HFFc6 (cell line): ENCODE data around the gene ARHGAP26. TPM values are rescaled to one million over a fixed set of nuclear protein-coding genes. Genes with fewer than 3 reads are reported as not detected.

Source experiments
- DNase-seq: peaks from one replicate; pipeline ENCODE4 v3.0.0-alpha.2; 2018
- H3K27ac Mint-ChIP-seq: 2 replicates; pipeline ENCODE4 v1.8.0; 2020; ENCODE audit warnings: mild to moderate bottlenecking, mixed read lengths
- H3K27me3 Mint-ChIP-seq: 2 replicates; pipeline ENCODE4 v1.8.0; 2021; ENCODE audit warnings: mild to moderate bottlenecking, moderate library complexity, mixed read lengths; ENCODE audit not compliant: insufficient read depth
- H3K36me3 Mint-ChIP-seq: 2 replicates; pipeline ENCODE4 v1.8.0; 2021; ENCODE audit warnings: low read depth, mixed read lengths
- H3K4me1 Mint-ChIP-seq: 2 replicates; pipeline ENCODE4 v1.8.0; 2020; ENCODE audit warnings: low read depth, mixed read lengths
- H3K4me3 Mint-ChIP-seq: 2 replicates; pipeline ENCODE4 v1.8.0; 2020; ENCODE audit warnings: mild to moderate bottlenecking, moderate library complexity, mixed read lengths
- H3K9me3 Mint-ChIP-seq: 2 replicates; pipeline ENCODE4 v1.8.0; 2020; ENCODE audit warnings: mild to moderate bottlenecking, mixed read lengths
- CTCF ChIP-seq: fragments of 200-600 bp; sonication (generic); IDR thresholded peaks from 2 replicates; pipeline ENCODE4 v1.5.0; 2021; ENCODE audit warnings: antibody characterized with exemption, mild to moderate bottlenecking
- total RNA-seq, 6 experiments: library from RNA; stranded (reverse); fragmentation: NEBNext Ultra II Directional; extraction: Animal tissue kit (Norgen Biotek cat#: 25700); gene quantifications; 2 replicates in 1 of 6; 3 replicates in 5 of 6; pipeline ENCODE4 v1.2.3, GENCODE V29; 2021

Gene ARHGAP26
- total RNA-seq, 6 experiments from 2014 or later: 2.3 to 3.6 (median 3.1) TPM

- no peaks in the 10 kb centered on the region for H3K27me3 Mint-ChIP-seq
- peaks cover 41% of the 10 kb centered on the region for H3K4me1 Mint-ChIP-seq
- H3K36me3 Mint-ChIP-seq: peaks cover 5% of the 10 kb centered on the region; the same call in 1 of the 2 replicates
- no peak overlapping the region for H3K27ac Mint-ChIP-seq
- no peak for TF ChIP-seq CTCF
- H3K9me3 Mint-ChIP-seq: no peaks in the 10 kb centered on the region; the same call in 1 of the 2 replicates
- no peak overlapping the region for H3K4me3 Mint-ChIP-seq
- DNase-seq: no peak
Observed at GRCh38 chr5:143195491-143195890, 425.3 kb downstream of the ARHGAP26 start.

- DNase-seq: no peak
- H3K9me3 Mint-ChIP-seq: no peaks in the 10 kb centered on the region; the same call in 1 of the 2 replicates
- H3K27ac Mint-ChIP-seq: no peak overlapping the region
- peak; percentile 66 for TF ChIP-seq CTCF
- peaks cover 53% of the 10 kb centered on the region for H3K4me1 Mint-ChIP-seq
- H3K4me3 Mint-ChIP-seq: no peak overlapping the region
- H3K27me3 Mint-ChIP-seq: no peaks in the 10 kb centered on the region
- peaks cover 5% of the 10 kb centered on the region; the same call in 1 of the 2 replicates for H3K36me3 Mint-ChIP-seq
Observed at GRCh38 chr5:143196601-143197259, 426.6 kb downstream of the ARHGAP26 start.

- DNase-seq: peak; percentile 15
- no peak; the same call in 1 of the 2 replicates for TF ChIP-seq CTCF
- H3K27ac Mint-ChIP-seq: no peak overlapping the region
- H3K4me3 Mint-ChIP-seq: no peak overlapping the region
- peaks cover 2% of the 10 kb centered on the region for H3K9me3 Mint-ChIP-seq
- peaks cover 8% of the 10 kb centered on the region; the same call in 1 of the 2 replicates for H3K36me3 Mint-ChIP-seq
- no peaks in the 10 kb centered on the region for H3K27me3 Mint-ChIP-seq
- H3K4me1 Mint-ChIP-seq: peaks cover 58% of the 10 kb centered on the region
Observed at GRCh38 chr5:143197260-143197656, 427.1 kb downstream of the ARHGAP26 start.

GRCh38 chr5:143198332-143198731 is 428.2 kb downstream of the ARHGAP26 start:
- peaks cover 19% of the 10 kb centered on the region; the same call in 1 of the 2 replicates for H3K36me3 Mint-ChIP-seq
- DNase-seq: no peak
- no peak overlapping the region for H3K4me3 Mint-ChIP-seq
- peaks cover 58% of the 10 kb centered on the region for H3K4me1 Mint-ChIP-seq
- H3K9me3 Mint-ChIP-seq: peaks cover 5% of the 10 kb centered on the region
- no peak overlapping the region for H3K27ac Mint-ChIP-seq
- no peaks in the 10 kb centered on the region for H3K27me3 Mint-ChIP-seq
- TF ChIP-seq CTCF: no peak

GRCh38 chr5:143199161-143199560 is 429.0 kb downstream of the ARHGAP26 start:
- DNase-seq: no peak
- H3K4me3 Mint-ChIP-seq: no peak overlapping the region
- H3K36me3 Mint-ChIP-seq: peaks cover 20% of the 10 kb centered on the region; the same call in 1 of the 2 replicates
- no peak overlapping the region for H3K27ac Mint-ChIP-seq
- no peak for TF ChIP-seq CTCF
- H3K9me3 Mint-ChIP-seq: peaks cover 5% of the 10 kb centered on the region
- H3K27me3 Mint-ChIP-seq: no peaks in the 10 kb centered on the region
- H3K4me1 Mint-ChIP-seq: peaks cover 58% of the 10 kb centered on the region
